GM19193 (cell line): ENCODE data around the gene SDCCAG8.

Experiments
- POLR2A ChIP-seq: IDR thresholded peaks from 4 replicates; pipeline ENCODE4 v1.6.1; 2011; ENCODE audit not compliant: insufficient read depth, insufficient read length; ENCODE audit errors: extremely low read depth

Gene SDCCAG8

DNA sequence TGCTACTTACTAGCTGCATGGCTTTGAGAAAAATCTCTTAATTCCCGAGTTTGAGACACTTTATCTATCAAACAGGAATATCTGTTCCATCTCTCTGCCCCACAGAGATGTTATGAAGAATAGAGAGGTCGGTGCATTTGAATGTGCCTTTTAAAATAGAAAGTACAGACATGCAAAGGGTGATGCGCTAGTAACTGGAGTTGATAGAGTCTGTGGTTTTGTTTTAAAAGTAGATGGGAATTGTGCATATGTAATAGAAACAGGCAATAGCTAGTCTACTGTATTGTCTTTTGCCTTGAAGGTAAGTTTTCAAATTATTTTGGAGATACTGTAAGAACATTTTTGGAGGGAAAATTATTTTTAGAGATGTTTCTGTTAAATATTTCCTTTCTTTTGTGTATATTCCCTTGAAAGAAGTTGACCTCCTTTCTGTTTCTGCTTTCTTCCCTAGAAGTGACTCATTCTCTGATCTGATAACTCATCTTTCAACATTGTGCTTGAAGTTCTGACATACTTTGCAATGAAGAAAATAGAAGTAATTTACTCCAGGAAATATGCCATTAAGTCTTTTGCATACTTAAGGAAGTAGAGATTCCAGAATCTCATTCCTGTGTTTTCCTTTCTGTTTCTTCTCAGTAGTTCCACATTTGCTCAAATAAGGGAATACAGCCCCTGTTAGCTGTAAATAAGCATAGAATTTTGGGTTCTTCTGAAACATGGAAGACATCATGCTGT is 151.6 kb downstream of the SDCCAG8 start:
- TF ChIP-seq POLR2A = no peak

DNA sequence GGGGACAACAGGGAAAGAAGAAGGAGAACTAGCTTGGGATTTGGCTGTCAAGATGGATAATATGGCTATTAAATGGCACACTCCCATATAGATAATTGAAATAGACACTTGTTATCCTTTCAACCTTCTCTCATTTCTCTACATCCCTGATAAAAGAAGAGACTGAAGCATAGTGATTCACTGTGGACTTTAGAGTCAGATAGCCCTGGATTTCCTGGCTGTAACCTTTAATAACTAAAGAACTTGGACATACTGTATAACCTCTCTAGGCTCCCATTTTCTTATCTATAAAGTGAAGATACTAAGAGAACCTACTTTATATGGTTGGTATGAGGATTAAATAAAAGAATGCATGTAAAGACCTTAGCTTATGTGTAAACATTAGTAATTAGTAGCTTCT is 152.6 kb downstream of the SDCCAG8 start:
- no peak for TF ChIP-seq POLR2A

DNA sequence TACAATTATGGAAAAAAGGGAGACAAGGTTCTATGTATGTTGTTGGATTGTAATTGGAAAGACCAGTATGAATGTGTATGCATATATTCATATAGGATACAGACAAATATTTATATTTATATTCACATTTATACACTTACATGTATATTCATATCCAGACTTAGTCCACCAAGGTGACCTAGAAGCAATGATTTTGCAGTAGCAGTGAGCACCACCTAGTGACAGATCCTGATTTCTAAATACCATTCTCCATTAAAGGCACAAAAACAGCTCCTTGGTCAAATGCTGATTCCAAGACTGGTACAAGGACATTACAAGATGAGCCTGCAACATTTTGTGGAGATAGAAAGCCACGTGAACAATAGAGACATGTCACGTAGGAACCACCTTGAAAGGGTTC is 153.4 kb downstream of the SDCCAG8 start:
- TF ChIP-seq POLR2A = no peak

DNA sequence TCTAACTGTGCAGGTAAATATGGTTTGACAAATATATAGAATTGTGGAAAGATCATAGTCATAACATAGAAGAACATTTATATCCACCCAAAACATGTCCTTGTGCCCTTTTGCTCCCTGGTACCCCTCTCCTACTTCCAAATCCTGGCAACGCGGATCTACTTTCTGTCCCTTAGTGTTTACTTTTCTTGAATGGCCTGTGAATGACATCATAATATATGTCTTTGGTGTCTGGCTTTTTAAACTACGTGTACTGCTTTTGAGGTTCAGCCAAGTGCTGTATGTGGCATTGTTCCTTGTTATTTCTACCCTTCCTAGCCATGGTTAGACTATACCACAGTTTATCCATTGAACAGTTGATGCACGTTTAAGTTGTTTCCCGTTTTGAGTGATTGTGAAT is 155.6 kb downstream of the SDCCAG8 start:
- no peak for TF ChIP-seq POLR2A

DNA sequence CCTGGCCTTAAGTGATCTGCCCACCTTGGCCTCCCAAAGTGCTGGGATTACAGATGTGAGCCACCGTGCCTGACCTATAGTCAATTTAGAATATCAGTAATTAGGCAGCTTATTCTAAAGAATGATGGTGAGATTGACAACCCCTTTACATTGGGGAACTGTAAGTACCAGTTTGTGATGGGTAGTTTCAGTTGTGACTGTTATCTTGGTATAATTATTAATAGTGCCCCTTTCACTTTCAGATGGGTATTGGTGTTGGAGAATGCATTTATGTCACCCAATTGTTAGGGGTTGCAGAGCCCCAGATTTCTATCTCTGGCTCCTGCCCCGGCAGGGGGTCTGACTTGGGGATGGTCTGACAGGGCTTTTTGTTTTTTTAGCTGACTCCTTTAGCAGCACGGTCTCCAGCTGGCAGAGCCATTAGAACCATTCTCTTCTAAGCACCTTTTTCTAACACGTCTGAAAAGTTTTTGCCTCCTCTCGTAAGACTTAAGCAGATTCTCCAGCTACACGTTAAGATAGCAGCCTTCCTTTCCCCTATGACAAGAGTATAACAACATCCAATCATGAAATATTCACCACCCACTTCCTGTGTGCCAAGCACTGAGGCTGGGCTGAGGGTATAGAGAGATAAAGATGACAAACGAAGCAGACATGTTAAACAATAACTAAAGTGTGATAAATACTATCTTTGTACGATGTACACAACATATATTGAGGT is 157.8 kb downstream of the SDCCAG8 start:
- TF ChIP-seq POLR2A = no peak

DNA sequence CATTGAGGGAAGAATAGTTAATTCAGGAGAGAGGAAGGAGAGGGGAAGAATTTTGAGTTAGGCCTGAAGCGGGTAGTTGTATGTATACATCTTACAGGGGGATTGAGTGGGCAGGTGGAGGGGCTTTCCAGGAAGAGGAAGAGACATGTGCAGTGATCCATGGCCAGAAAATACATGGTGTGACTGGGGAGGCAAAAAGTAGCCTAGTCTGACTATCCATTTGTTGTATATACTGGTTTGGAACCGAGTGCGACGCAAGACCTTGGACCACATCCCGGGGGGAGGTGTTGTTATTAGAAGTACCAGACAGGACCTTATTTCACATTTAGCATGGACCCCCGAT is 158.3 kb downstream of the SDCCAG8 start:
- no peak for TF ChIP-seq POLR2A

DNA sequence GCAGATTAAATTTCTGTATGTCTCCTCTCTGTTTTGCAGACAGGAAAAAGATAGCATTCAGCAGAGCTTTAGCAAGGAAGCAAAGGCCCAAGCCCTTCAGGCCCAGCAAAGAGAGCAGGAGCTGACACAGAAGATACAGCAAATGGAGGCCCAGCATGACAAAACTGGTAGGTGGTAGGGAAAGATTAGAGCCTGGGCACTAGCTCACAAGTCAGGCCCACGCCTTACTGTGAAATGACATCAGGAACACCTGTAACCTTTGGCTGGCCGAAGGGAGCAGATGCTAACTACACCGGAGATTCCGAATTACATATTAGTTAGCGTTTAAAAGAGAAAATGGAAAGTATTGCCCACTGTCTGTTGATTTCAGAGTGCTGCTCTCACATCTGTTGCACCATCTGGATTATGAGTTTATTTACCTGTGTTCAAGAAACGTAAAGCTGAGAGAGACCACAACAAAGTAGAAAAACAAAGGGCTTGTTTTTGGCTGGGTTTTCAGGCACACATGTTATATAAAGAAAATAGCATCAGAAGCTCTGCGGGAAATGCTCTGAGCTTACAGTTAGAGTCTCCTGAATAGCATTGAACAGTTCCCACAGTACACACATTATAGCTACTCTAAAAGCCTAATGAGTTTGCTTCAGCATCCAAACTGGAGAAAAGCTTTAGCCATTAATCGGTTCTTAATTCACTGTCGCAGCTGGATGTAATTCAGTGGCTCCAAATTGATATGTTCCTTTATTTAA is 160.0 kb downstream of the SDCCAG8 start:
- no peak for TF ChIP-seq POLR2A

DNA sequence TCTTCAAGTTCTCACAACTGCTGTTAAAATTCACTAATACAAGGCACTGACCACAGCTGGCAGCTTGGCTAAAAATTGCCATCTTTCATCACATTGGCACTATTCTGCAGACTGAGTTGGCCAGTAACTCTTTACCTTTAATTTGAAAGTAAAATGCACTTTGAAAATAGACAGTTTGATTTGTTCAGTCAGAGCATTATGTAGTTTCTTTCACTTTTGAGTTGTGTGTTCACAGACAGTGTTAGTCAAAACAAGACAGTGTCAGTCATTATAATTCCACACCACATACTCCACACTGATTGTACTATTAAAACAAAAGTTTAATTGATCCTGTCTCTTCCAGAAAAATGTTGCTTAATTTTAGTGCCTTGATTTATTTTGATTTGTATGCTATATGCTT is 160.7 kb downstream of the SDCCAG8 start:
- no peak for TF ChIP-seq POLR2A

DNA sequence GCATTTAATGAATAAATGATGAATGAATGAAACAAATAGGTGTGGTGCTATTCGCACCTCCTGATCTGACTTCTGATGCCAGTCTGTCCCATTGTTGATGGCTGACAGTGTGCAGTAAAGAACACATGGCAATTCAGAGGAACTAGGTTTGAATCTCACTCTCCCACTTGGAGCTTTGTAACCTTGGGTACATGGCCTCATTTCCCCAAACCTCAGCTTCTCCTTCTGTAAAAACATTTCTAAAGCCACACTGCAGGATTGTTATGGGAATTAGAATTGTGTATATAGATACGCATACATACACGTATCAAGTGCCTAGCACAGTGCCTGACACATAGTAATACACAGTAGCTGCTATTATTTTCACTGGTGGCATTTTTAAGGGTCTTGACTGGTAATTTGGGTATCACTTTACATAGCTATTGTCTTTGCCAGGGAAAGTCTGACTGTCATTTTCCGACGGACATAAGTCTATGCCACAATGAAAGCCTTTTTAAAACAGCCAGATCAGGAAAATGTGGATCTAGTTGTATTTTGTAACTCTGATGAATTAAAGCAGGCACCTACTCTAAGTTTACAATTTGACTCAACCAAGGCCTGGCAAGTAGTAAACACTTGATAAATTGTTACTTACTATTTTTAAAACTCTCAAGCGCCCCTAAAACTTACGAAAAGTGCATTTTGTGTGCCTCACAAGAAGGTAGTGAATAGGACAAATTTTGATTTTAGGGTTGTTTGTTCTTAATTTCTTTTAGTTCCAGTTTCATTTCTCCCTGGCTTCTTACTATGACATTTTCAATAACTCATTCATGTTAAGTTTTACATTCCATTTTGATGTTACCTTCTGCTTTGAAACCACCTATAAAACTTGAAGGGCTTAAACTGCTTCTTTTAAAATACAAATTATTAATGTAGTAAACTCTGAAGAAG is 164.4 kb downstream of the SDCCAG8 start:
- no peak for TF ChIP-seq POLR2A

DNA sequence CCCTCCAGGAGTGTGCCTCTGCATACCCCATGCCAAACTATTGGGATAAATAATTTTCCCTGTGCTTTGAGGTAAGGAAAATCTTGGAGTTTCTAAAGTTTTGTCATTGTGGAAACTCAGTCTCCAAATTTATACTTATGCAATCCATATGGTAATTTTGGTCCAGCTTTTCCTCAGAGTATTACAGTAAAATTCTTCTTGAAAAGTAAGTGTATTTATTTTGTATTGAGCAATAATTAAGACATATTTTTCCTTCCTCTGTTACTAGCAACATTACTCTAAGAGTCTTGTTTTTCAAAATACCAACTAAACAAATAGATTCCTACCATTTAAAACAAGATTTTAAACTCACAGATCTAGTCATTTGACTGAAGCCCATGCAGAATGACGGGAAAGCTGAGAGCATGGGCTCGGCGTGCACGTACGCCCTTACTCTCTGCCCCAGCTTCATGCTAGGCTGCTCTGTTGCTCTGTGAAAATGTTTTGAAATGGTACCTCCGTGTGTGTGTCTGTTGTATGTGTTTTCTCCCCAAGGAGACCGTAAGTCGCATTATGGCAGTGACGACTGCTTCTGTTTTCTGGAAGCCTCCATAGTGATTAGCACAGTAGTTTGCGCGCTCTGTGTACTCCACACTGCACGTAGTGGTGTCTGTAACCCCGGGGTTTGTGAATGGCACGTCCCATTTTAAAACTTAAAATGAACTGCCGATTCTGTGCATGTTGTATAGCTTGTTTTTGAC is 165.3 kb downstream of the SDCCAG8 start:
- no peak for TF ChIP-seq POLR2A

DNA sequence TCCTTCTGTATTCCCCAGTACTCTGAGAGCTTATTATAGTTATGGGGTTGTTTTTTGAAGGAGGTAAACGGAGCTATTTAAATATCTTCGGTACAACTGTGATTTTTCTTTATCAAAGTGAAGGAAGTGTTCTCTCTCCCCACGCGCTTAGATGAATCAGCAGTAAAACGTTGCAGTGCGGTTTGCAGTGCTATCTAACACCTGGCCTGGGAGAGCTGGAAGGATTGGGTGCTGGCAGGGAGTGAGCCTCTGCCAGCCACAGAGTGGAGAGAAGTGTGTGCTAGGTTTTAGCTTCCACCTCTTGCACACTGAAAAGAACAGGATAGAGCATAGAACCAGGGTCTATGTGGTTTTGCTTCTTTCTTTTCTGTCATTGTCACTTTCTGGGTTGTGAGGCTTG is 165.9 kb downstream of the SDCCAG8 start:
- no peak for TF ChIP-seq POLR2A

DNA sequence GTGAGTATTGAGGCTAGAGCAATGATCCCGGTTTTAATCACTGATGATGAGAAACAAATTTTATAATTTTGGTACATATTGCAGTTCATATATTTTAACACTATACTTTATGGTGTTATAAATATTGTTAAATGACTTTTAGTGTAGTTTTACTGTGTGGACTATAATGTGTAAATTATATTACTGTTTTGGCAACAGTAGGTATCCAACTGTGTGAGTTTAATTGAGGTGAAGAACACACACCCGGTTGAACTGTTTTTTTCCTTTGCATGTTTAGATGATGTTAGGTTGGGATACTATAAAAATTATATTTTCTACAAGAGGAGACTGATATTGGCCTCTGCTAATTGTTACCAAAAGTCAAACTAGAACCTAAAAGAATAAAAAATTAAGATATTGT is 166.5 kb downstream of the SDCCAG8 start:
- TF ChIP-seq POLR2A = no peak

DNA sequence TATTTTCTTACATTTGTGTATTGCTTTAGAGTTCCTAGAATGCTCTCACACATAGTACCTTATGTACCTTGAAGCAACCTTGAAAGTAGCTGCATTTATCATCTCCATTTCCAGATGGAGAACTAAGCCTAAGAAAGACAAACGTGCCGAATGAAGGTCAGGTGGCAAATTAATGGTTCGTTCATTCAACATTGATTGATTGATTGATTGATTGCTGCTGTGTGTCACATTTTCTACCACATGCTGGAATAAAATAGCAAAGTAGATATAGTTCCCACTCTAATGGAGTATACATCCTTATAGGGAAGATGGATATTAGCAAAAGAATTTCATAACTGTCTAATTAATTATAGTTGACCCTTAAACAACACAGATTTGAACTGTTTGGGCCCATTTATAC is 172.2 kb downstream of the SDCCAG8 start:
- TF ChIP-seq POLR2A = no peak
